Urinary bladder (tissue), 4 donors: Measurements from ENCODE around the gene COA6. TPM values are rescaled to one million over a fixed set of nuclear protein-coding genes. Genes with fewer than 3 reads are reported as not detected.
"Not testable (repeated sequence)": the region's sequence is repeated elsewhere in the genome, so short reads cannot be mapped to it uniquely, and the experiment has no call there.

Source experiments
- DNase-seq: peaks from one replicate; pipeline ENCODE4 v3.0.0-alpha.2; 2015; ENCODE audit errors: extremely low spot score
- H3K27ac ChIP-seq: one replicate; pipeline ENCODE4 v1.5.1; 2013; ENCODE audit warnings: low read depth, mild to moderate bottlenecking, moderate library complexity
- H3K36me3 ChIP-seq: one replicate; pipeline ENCODE4 v1.6.1; 2013; ENCODE audit warnings: mild to moderate bottlenecking, moderate library complexity; ENCODE audit not compliant: insufficient read depth
- H3K4me1 ChIP-seq: one replicate; pipeline ENCODE4 v1.6.1; 2013; ENCODE audit warnings: mild to moderate bottlenecking, moderate library complexity; ENCODE audit not compliant: insufficient read depth
- H3K4me3 ChIP-seq: one replicate; pipeline ENCODE4 v1.5.1; 2013; ENCODE audit warnings: low read depth, low read length
- WGBS: extraction: QIAGEN DNeasy Blood & Tissue Kit; methylation state at CpG from one replicate; pipeline ENCODE4 v1.1.7; 2013; 5-methylcytosine and 5-hydroxymethylcytosine counted together
- polyA plus RNA-seq: library from polyadenylated mRNA; stranded (reverse); fragments of 200-250 nt; gene quantifications from one replicate; pipeline ENCODE4 v1.2.3, GENCODE V29; 2013
- total RNA-seq: library from RNA; depleted of rRNA; stranded (reverse); fragments of >200 nt; gene quantifications from one replicate; pipeline ENCODE4 v1.2.3, GENCODE V29; 2014
- donor health status: healthy with polysubstance abuse.
- donor health status: healthy.

COA6 gene
- total and polyA plus RNA-seq, 2 donors: 20.8 to 32.9 TPM

DNA sequence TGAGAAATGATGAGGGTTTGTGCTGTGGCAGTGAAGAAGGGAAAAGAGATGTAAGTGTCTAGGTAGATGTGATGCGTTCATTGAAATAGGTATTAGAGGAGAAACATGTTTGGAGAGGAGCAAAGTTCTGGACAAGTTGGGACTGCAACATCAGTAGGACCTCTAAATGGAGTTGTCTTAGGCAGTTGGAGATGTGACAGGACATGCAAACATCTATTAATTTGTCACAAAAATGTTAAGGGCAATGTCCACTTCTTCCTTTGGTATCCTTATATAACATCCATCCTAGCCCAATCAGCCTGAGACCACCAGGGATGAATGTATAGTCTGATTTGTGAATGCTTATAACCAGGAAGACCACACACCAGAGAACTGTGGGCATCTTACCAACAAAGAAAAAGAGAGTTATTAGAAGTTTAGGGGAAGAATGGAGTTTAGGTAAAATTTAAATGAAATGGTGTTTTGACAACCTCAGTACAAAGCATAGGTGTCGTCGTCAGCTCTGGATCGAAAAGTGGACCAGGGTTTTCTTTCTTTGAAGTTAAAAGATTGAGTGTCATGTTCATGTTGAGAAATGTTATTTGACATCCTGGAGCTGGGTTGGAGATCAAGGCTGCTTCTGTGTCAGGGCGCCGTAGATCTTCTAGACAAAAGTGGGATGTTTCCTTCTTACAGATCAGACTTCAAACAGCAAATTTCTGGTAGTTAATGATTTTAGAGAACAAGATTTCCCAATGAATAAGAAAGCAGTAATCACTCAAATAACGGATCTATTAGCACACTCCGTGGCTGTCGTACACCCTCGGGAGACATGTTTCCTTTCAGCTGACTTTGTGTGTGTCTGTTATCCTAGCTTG is 8.7 kb downstream of the COA6 start:
- H3K27ac ChIP-seq: no peak overlapping the region
- WGBS: 95% methylated on average over 10 of the region's 10 CpGs
- no peaks in the 10 kb centered on the region for H3K36me3 ChIP-seq
- no peak for DNase-seq
- no peak overlapping the region for H3K4me3 ChIP-seq
- H3K4me1 ChIP-seq: no peaks in the 10 kb centered on the region

DNA sequence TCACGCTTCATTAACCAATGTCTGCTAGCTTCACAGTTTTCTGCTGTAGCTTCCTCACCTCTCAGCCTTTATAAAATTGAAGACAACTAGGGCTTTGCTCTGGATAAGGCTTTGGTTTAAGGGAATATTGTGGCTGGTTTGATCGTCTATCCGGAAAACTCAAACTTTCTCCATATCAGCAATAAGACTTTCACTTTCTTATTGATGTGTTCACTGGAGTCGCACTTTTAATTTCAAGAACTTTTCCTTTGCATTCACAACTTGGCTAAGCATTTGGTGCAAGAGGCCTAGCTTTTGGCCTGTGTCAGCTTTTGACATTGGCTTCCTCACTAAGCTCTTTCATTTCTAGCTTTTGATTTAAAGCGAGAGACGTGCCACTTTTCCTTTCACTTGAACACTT is 12.9 kb downstream of the COA6 start:
- H3K36me3 ChIP-seq: no peaks in the 10 kb centered on the region
- no peak for DNase-seq
- no peaks in the 10 kb centered on the region for H3K4me1 ChIP-seq
- no peak overlapping the region for H3K27ac ChIP-seq
- H3K4me3 ChIP-seq: no peak overlapping the region
- WGBS: 94% methylated on average over 6 of the region's 6 CpGs

DNA sequence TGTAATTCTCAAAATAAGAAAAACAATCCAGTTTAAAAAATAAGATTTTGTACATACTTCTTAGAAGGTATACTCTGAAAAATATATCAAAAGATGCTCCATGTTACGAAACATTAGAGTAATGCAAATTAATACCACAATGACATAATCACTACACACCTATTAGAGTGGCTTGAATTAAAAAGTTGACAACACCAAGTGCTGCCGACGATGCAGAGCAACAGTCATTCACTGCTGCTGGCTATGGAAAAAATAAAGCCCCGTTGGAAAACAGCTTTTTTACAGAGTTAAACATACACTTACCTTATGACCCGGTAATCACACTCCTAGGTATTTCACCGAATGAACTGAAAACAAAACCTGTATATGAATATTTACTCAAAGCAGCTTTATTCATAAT is 14.8 kb downstream of the COA6 start:
- no peaks in the 10 kb centered on the region for H3K4me1 ChIP-seq
- DNase-seq: no peak
- no peak overlapping the region for H3K4me3 ChIP-seq
- 69% methylated on average over 6 of the region's 6 CpGs for WGBS
- no peaks in the 10 kb centered on the region for H3K36me3 ChIP-seq
- no peak overlapping the region for H3K27ac ChIP-seq

DNA sequence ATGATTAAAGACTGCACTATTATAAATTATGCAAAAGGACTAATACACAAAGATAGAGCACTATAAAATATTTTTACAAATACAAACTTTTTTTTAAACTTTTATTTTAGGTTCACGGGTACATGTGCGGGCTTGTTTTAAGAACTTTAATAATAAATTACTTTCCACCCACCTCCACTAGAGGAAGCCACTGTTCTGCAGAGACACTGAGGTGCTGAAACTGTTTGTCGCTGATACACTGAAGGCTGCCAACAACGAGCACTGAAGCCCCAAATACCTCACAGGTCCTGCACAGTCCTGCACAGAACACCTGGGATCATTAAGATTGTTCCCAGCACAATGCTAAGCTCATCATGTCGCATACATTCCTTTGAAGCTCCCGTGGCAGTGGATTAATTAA is 19.9 kb downstream of the COA6 start:
- WGBS: 89% methylated on average over 6 of the region's 6 CpGs
- no peak for DNase-seq
- Histone ChIP-seq H3K4me1 (no peaks in the 10 kb centered on the region), H3K27ac (no peak overlapping the region), H3K36me3 (peaks cover 2% of the 10 kb centered on the region), H3K4me3 (no peak overlapping the region)

DNA sequence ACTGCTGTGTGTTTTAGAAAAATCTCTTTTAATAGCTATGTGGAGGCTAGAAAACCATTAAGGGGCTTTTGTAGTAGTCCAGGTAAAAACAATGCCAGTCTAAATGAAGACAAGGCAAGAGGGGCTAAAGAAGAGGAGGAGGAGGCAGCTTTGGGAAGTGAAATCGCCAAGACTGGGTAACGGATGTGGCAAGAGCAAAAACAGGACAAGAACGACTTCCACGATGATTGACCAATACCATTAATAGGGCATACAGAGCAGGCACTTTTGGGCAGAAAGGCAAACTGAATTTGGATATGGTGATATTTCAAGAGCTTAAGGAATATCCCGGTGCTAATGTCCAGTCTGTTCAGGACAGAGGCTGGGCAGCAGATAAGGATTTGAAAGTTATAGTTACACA is 22.0 kb downstream of the COA6 start:
- Histone ChIP-seq H3K4me1 (no peaks in the 10 kb centered on the region), H3K36me3 (peaks cover 2% of the 10 kb centered on the region), H3K4me3 (no peak overlapping the region), H3K27ac (no peak overlapping the region)
- no peak for DNase-seq
- WGBS: 89% methylated on average over 5 of the region's 5 CpGs

DNA sequence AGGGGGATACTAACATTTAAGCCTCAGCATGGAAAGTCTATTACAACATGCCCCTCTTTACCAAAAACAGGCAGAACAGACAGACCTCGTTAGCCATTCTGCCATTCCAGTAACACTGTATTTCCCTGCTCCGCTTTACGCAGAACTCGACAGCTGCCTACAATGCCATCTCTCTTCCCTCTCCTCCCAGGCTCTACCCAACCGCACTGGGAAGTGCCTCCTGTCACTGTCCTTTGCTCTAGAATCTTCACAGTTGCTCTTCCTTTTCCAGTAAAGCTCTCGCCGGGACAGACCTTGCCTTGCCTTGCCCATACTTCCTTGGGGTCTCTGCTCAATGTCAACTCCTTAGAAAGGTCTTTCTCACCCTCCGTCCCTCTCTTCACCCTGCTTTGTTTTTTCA is 22.8 kb downstream of the COA6 start:
- Histone ChIP-seq H3K4me3 (no peak overlapping the region), H3K36me3 (peaks cover 2% of the 10 kb centered on the region), H3K4me1 (no peaks in the 10 kb centered on the region), H3K27ac (no peak overlapping the region)
- WGBS: 91% methylated on average over 8 of the region's 8 CpGs
- DNase-seq: no peak

DNA sequence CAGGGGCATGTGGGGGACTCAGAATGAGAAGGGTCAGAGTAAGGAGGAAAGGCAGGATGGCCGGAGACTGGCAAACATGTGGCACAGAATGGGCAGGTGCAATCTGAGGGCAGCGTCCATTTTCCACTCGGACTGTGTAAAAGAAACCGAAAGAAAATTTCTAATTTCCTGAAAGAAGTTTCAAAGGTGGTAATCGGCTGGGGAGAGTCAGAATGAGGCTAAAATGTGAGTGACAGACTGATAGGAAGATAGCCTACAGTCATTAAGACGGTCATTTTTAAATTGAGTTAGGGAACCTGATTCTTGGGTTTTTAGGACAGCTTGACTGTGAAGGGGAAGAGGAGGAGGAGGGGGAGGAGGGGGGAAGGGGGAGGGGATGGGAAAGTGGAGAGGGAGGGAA is 23.6 kb downstream of the COA6 start:
- peaks cover 2% of the 10 kb centered on the region for H3K36me3 ChIP-seq
- no peak overlapping the region for H3K4me3 ChIP-seq
- WGBS: 90% methylated on average over 6 of the region's 6 CpGs
- H3K27ac ChIP-seq: no peak overlapping the region
- DNase-seq: no peak
- no peaks in the 10 kb centered on the region for H3K4me1 ChIP-seq

DNA sequence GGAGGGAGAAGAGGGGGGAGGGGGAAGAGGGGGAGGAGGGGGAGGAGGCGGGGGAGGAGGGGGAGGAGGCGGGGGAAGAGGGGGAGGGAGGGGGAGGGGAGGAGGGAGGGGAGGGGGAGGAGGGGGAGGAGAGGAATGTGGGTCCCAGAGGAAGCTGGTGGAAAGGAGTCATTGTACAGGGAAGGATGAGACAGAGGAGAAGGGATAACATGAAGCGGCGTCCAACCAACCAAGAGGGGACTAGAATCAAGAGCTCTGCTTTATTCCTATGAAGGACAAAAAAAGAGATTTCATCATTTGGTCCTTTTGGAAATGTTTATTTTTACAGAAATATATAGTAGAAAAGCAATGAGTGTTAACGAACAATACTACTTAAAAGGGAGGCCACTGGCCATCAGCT is 24.5 kb downstream of the COA6 start:
- Histone ChIP-seq H3K27ac (no peak overlapping the region), H3K36me3 (peaks cover 2% of the 10 kb centered on the region), H3K4me3 (no peak overlapping the region), H3K4me1 (no peaks in the 10 kb centered on the region)
- WGBS: 65% methylated on average over 3 of the region's 5 CpGs
- no peak for DNase-seq

DNA sequence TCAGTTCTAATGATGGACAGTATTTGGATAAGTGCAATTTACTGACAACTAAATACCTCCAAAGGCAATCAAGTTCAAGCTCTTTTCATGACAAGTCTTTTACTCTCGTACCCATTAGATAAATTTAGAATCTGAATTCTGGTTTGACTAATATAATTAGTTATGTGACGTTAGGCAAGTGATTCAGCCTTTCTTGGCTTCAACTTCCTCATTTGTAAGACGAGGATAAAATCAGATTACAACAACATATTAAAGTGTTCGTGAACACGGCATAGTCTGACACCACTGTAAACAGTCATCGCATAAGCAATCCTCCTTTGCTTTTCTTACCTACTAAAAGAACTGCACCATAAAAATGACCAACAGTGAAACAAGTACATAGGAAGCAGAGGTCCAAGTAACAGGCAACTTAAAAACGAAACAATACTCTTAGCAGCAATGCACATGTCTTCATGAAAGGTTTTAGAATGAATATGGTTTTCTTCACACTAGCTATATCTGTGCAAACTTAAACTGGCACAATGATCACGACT is 25.7 kb downstream of the COA6 start:
- WGBS: 44% methylated on average over 8 of the region's 8 CpGs
- Histone ChIP-seq H3K4me3 (no peak overlapping the region), H3K27ac (no peak overlapping the region), H3K4me1 (no peaks in the 10 kb centered on the region), H3K36me3 (no peaks in the 10 kb centered on the region)
- no peak for DNase-seq

DNA sequence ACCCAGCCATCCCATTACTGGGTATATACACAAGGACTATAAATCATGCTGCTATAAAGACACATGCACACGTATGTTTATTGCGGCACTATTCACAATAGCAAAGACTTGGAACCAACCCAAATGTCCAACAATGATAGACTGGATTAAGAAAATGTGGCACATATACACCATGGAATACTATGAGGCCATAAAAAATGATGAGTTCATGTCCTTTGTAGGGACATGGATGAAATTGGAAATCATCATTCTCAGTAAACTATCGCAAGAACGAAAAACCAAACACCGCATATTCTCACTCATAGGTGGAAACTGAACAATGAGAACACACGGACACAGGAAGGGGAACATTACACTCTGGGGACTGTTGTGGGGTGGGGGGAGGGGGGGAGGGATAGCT is 26.3 kb downstream of the COA6 start:
- WGBS: 91% methylated on average over 6 of the region's 6 CpGs
- H3K36me3 ChIP-seq: not testable (repeated sequence)

DNA sequence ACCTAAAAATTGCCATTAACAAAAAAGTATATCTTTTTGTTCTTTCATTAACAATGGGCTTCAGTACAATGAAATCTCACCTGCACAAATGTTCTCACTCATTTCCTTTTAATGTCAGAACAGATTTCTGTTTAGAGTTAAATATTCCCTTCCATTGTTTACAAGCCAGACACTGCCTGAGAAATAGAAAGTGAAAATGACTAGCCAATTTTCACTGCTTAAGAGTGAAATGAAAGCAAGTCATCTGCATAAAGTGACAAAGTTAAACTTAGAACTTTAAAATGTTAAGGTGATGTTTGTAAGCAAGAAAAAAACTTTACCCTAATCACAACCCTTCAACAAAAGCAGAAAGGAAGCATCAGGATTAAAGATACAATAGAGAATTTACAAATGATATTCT is 27.5 kb downstream of the COA6 start:
- no peak overlapping the region for H3K4me3 ChIP-seq
- no peaks in the 10 kb centered on the region for H3K4me1 ChIP-seq
- no peak for DNase-seq
- no peak overlapping the region for H3K27ac ChIP-seq
- H3K36me3 ChIP-seq: no peaks in the 10 kb centered on the region

More for the DNA sequence above, 26.3 kb downstream of the COA6 start:
- not testable (repeated sequence) for H3K27ac ChIP-seq, H3K4me3 ChIP-seq, H3K4me1 ChIP-seq, DNase-seq

DNA sequence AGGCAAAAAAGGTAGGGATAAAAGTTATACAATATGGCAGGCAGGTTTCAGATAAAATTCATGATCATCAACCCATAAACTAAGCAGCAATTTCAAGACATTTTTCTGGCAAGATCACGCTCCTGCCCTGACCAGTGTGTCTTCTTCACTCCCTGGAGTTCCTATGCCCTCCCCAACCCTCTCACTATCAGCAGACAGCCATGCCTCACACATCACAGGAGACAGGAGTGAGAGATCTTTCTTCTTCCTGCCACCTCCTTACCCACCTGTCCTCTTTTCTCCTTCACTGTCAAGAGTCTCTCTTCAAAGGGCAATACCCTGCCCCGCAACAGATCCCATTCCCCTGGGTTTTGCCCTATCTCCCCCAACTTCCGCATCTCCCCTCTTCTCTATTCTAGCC is 28.4 kb downstream of the COA6 start:
- no peaks in the 10 kb centered on the region for H3K36me3 ChIP-seq
- no peak overlapping the region for H3K27ac ChIP-seq
- WGBS: 96% methylated on average over 3 of the region's 3 CpGs
- no peak for DNase-seq
- no peak overlapping the region for H3K4me3 ChIP-seq
- H3K4me1 ChIP-seq: no peaks in the 10 kb centered on the region

DNA sequence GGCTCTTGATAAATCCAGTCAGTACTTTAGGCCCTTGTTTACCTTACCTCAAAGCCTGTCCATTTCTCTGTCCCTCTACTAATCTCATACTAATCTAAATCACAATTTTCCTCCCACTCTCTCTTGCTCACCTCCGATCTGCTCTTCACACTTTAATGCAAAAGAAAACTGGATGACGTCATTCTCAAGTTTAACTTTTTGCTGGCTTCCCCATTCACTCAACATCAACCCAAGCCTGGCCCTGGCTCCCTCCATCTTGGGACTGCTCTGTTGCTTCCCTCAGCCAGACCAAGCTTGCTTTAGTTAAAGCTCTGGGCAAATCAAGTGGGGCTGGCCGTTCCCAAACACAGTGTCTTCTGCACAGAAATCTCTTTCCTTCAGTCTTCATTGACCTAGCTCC is 29.7 kb downstream of the COA6 start:
- Histone ChIP-seq H3K27ac (no peak overlapping the region), H3K4me1 (no peaks in the 10 kb centered on the region), H3K4me3 (no peak overlapping the region), H3K36me3 (no peaks in the 10 kb centered on the region)
- DNase-seq: no peak
- 77% methylated on average over 3 of the region's 3 CpGs for WGBS

DNA sequence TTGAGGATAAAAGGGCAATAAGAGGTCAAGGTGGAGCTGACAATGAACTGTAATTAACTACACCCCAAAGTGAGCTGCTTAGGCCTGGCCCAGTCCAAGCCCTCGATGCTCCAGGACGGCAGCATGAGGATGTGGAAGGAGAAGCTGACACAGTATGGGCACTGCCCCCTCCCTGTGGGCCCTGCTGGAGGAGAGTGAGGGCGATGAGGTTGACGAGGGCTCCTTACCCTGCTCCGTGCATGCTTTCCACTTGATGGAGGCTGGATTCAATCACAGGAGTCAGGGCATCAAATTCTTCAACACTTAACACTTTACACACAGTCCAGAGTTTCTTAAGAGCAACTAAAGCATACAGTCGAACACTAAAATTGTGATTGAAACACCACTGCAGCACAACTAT is 32.4 kb downstream of the COA6 start:
- no peak for DNase-seq
- 73% methylated on average over 6 of the region's 6 CpGs for WGBS
- Histone ChIP-seq H3K27ac (no peak overlapping the region), H3K4me1 (no peaks in the 10 kb centered on the region), H3K4me3 (no peak overlapping the region), H3K36me3 (peaks cover 1% of the 10 kb centered on the region)
